Measurements from ENCODE around the gene RANBP3L.
A peak's percentile ranks its signal among the peaks of the same experiment; 100 is the strongest.

Gene RANBP3L

DNA sequence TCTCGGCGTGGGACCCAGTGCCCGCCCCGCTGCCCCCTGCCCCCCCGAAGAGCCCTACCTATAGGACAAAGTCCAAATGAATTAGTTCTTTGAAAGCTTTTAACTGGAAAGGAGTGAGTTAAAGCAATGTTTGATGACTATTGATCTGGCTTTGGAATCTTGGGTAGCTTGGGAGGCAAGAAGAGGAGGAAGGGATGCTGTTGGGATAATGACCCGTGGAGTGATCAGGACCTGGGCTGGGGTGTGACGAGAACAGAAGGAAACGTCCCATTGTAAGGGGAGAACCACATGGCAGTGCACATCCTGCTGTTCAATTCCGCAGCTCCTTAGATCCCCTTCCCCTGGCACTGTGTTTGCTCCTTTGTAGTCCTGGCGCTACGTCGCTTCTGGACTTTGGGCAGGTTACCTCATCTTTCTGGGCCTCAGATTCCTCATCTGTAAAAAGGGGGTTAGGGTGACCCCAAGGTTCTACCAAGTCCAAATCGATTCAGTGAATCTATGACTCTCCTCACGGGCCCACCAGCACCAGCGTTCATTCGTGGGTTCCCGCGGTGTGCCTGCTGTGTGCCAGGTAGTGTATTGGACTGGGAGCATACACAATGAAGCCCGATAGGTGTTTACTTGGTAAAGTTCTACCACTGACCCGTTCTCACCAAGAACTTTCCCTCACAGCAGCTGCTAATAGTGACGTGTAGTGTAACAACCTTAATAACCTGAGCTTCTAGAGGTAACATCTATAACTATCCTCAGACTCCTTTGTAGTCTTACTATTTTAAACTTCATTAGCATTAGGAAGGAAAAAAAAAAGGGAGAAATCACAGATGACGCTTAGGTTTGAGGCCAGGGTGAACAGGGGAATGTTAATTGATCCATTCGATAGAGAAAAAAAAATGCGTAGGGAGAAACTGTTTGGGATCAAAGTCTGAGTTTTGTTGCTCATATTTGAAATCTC, 58.9 kb downstream of the RANBP3L start:
- DNase-seq, result no peak

DNA sequence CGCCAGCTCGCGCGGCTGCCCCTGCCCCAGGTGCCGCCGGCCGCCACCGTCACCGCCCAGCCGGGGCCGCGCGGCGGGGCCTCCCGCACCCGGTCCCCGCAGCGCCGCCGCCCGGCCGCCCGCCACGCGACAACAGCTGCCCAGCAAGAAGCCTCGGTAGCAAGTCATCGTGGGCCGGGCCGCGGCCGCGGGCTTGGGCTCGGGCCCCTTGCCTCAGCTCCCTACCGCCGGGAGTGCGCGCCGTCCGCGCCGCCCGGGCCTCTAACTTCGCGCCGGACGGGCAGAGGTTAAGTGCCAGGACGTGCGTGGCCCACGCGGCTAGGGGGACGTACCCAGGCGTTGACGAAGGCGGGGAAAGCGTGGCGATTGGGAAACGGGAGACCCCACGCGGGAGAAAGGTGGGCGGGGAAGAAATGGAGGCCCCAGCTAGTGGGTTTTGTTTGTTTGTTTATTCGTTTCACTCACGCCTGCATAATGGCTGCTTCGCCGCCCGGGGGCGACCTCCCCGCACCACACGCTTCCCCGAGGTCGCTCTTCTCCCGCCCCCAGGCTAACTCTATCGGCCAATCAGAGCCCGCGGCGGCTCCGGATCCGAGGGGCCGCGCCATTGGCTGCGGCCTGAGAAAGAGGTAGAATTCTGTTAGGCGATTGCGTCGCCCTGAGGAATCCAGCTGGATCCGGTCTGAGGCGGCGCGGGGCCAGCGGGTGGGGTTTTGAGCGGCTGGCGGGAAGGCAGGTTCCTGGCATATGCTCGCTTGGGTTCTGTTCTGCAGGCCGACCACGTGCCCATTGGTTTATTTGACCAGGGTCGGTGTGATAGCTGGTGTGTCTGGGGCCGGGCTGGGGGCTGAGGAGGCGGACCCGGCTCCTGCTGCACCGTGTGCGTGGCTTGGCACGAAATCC, 59.8 kb downstream of the RANBP3L start, which contains the start of gene NADK2:
TSS of gene NADK2 (minus strand) at position 295 of the 903 bp plus-strand sequence. CDS start at position 168, 127 bp downstream.
- peak; percentile 97 for DNase-seq

DNA sequence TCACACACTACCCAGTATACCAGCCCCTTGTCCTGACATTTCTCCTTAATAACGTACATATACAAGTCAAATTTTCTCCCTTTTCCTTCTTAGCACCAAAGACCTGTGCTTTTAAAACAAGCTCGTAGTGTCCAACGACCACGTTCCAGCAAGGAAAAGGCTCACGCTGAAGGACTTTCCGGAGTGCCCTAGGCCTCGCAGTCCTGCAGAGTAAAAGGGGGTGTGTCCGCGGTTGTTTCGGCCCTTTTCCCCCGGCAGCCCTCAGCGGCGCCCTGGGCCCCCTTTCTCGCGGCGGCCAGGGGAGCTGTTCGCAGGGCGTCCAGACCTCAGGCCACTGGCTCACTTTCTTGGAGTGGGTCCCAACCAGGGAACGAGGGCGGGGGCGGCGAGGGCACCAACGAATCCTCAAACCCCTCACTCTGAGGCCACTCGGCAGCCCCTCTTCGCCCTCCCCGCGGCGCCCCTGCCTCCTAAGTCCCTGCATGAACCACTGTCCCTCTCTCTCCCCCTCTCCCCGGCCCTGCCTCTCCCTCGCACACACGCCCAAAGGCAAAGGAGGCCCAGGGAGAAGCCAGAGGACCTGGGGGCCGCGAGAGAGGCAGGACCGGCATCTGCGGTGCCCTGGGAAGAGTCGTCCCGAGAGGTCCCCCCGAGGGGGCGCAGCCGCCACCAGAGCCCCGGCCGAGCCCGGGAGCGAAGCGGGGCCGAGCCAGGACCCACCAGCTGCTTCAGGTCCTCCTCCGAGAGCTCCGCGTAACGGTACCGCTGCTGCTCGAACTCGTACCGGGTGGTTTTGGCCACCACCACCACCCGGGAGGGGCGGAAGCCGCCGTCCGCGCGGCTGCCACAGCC, 60.7 kb downstream of the RANBP3L start:
- DNase-seq, result peak; percentile 48

DNA sequence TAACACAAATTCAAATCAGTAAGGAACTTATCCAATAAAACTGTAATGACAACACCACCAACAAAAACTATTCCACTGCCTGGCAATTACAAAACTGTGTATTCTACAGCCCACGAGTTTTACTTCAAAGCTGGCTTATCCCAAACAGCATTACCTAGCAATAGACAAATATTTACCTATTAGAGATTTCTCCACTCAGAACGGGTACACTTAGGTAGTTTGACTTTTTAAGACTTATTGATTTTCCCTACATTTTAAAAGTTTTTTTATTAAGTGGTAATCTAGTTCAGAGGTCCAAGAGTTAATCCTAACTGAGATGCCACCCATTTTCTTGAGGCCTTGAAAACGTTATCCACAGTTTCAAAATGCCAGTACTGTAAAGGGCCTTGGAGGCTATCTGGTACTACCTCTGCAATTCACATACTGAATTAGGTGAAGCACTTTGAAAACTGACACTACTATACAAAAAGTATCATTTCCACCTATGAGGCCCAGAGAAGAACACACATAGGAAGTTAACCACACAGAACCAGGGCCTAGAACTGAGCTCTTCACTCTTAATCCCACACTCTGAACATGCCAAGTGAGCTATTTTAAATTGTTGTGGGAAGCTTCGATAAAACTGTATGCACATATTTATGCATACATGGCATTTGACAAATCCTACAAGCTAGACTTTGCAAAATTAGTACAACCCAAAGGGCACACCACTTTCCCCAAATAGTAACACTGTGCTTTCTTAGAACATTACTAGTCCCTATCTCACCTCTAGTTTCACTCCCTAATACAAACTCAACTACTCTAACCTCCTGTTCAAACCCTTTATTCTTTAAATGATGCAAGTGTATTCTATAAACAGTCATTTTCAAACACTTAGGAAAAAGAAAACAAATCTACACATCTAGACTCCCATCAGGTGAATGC, 62.1 kb downstream of the RANBP3L start:
- DNase-seq, result no peak

DNA sequence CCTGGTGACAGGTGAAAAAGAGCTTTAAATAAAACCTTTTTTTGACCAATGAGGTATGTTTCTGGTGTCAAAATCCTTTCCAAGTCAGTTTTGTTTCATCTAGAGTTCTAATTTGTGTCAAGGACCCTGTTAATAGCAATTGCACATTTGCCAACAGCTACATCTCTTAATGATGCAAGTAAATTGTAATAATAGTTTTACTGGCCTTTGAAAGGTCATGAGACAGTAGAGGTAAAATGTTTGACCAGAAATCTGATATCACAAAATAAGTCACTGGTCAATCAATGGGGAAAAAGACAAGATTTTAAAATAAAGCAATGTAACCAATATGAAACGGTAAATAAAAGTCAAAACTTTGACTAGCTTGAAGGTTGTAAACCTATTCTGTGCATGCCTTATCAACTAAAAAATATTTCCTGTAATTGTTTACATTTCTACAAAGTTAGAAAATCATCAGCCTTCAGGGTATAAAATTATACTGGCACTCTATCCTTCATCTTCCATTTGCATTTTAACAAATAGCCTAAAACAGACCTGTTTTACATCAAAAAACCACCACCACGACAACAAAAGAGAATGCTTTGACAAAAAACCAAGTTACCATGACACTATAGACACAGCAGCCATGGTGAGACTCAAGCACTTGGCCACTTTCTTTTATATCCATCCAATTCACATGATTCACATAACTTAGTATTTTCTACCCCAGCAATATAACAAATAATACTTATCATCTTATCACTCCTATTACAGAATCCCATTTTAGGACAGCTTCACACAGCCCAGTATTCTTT, 63.0 kb downstream of the RANBP3L start:
- DNase-seq, result no peak

DNA sequence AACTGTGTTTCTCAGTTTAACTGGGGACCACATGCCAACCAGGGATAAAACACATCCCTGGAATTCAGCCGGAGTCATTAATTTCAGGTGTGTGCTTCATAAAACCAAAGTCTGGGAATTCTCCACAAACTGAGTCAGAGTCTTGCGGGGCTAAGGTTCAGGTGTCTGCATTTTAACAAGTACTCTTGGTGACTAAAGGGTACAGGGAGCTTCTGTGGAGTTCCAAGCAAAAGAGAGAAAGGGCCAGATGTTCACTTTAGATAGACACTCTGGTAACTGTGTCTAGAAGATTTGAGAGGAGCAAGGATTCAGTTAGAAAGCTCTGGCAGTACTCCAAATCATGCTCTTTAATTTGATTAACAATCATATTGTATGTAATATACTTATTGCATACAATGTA, 64.0 kb downstream of the RANBP3L start:
- no peak for DNase-seq

DNA sequence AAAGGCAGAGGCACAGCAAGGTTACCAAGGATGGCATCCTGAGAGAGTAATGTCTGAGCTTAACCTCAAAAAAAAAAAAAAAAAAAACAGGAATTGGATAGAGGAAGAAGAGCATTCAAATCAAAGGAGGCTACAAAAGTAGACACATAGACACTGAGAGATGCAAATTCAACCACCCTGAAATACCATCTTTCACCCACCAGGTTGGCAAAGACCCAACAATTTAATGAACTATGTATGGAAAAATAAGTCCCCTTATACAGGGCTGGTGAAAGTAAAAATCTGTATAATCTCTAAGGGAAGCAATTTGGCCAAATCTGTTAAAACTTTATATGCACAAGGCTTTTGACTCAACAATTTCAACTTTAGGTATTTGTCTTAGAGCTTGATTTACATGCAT, 64.9 kb downstream of the RANBP3L start:
- no peak for DNase-seq

DNA sequence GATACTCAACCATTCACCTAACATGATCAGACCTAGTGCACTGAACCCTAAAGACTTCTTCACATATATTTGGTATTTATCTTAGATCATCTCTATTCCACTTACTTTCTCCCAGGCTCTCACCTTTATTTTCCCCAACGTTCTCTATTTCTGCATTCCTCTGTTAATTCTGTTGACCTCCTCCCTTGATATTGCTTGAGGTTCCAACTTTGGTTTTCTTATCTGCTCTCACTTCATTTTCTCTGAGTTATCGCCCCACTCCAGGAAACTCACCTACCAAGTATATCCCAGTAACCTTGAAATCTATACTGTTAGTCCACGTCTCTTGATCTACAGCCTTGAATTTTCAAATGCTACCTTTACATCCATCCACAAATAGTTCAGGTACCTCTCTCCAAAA, 69.2 kb downstream of the RANBP3L start:
- DNase-seq, result no peak

DNA sequence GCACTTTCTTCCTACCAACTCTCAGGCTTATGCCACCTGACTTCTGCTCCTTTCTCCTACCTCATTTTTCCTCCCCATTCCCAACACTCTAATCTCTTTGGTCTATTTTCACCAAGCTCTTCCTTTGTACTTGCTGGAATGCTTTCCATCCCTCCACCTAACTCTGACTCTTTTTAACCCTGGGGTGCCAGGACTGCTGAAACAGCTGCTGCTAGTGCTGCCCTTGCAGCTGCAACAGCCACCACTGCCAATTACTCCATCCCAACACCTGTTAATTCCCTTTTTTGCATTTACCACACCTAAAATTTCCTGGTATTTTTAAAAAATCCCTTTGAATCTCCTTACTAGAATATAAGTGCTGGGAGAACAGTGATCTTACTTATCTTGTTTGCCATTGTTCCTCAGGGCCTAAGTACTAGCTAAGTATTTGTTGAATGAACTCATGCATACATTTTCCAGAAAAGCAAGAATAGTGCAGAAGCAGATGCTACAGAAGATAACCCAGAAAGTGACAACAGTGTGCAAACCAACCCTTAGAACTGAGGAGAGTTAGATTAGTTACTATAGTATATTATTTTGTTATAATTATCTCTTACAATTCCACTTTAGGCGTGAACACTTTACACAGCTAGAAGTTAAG, 71.4 kb downstream of the RANBP3L start:
- no peak for DNase-seq

DNA sequence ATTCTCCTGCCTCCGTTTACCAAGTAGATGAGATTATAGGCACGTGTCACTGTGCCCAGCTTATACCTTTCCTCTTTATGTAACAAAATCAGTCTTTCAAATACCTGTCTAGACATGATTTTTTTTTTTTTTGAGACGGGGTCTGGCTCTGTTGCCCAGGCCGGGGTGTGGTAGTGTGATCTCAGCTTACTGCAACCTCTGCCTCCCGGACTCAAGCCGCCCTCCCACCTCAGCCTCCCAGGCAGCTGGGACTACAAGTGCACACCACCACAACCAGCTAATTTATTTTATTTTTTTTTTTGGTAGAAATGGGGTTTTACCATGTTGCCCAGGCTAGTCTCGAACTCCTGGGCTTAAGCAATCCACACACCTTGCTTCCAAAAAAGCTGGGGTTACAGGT, 73.2 kb downstream of the RANBP3L start:
- DNase-seq, result no peak

DNA sequence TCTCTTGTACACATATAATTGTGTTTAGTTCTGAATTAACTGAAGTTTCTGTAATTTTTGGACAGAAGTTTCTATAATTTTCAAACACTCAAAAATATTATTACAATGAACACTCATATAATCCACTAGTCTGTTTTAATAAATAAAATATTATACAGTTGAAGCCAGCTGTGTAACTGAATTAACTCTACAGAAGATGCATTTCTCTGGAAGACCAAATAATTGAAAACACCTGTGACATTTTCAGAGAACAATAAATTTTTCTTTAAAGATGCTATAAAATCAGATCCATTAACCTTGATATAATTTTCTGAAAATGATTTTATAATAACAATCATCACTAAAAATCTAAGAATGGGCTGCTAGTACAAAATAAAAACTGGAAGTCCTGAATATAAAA, 74.7 kb downstream of the RANBP3L start:
- no peak for DNase-seq

DNA sequence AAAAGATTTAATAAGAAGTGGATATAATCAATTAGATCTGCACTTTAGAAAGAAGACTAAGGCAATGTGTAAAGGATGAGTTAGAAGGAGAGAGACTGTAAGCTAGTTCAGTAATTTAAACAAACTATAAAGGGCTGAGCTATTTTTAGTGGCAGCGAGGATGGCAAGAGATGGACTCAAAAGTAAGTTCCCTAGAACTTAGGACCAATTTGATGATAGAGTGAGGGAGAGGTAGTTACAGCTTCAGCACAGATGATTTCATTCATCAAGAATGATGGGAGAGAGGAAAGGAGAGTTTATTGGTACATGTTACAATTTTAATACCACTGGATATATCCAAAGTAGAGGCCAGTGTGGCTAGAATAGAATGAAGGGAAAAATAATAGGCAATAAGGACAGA, 79.1 kb downstream of the RANBP3L start:
- DNase-seq, result no peak

DNA sequence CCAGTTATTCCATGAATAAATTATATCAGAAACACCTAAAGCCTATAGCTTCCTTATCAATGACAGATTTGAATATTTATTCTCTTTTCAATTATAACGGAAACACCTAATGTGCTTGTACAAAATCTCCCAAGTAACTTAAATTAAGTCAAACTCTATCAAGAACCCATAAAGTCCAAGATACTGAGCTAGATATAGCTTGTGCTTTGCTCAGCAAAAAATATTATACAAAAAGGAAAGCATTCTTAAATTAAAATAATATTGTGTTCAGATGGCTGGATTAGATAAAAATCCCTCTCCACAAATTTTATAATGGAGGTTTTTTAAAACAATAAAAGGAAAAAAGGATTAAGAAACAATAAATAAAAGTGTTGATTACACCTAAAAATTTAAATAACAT, 83.7 kb downstream of the RANBP3L start:
- no peak for DNase-seq

DNA sequence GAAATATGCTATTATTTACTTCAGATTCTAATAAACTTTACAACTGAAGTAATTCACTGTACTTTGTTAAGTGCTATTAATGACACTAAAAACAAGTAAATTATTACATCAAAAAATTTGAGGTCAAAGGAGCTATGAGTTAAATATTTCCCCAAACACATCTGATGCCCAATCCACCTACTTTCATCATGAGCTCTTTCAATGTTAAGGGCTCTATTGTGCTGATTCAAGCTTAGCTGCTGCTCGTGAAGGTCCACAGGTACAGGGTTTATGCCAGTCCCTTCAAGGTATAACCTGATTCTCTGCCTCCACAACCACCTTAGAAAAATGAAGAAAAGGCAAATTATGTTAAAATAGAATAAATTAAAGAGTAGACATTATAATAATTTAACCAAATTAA, 84.1 kb downstream of the RANBP3L start:
- DNase-seq, result no peak

DNA sequence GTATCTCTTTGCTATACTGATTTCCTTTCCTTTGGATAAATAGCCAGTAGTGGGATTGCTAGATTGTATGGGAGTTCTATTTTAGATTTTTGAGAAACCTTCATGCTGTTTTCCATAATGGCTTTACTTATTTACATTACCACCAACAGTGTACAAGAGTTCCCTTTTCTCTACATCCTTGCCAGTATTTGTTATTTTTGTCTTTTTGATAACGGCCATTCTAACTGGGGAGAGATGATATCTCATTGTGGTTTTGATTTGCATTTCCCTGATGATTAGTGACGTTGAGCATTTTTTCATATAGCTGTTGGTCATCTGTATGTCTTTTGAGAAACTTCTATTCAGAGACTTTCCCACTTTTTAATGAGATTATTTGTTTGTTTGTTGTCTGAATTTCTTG, 85.8 kb downstream of the RANBP3L start:
- no peak for DNase-seq

DNA sequence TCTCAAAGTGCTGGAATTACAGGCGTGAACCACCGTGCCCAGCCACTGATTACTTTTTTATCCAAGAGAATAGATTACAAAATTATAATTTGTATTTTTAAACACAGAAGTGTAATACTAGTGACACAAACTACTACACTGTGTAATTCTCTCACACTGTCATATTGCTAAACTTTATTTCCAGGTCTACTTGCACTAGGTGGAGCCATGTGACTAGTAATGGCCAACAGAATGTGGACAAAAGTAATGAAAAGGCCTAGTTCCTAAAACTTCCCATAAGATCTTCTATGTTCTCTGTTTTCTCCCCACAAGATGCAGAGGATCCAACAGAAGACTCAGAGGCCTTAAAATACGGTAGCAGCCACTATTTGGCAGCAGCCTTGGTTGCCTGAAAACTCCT, 87.3 kb downstream of the RANBP3L start:
- no peak for DNase-seq

DNA sequence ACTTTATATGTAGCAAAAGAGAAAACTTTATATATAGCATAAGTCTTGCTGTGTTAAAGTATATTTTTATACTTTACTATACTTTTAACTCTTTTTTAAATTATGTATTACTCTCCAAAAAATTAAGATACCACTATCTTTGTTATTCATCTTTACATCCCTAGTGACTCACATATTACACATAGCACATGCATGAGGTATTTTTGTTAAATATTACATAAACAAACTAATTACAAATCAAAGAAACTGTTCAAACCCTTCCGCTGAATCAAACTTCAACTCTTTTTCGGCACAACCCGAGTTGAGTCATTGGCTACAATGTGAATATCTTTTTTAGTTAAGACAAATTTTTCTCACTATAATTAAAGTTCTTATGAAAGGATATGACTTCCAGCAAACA, 92.0 kb downstream of the RANBP3L start:
- no peak for DNase-seq

DNA sequence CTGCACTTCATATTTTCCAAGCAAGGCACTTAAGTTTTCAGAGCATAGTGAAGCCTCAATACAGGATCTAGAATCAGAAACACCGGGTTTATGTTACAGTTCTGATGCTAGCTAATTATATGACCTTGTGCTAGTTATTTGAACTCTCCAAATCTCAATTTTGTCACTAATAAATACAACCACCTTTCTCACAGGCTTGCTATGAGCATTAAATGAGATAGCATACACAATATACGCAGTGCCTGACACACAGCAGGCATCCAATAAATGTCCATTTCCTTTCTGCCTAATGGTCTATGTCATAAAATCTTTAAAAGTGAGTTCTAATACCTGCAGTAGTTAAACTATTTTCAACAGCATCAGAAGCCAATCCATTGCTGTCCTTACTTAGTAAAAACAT, 92.9 kb downstream of the RANBP3L start:
- DNase-seq, result no peak

DNA sequence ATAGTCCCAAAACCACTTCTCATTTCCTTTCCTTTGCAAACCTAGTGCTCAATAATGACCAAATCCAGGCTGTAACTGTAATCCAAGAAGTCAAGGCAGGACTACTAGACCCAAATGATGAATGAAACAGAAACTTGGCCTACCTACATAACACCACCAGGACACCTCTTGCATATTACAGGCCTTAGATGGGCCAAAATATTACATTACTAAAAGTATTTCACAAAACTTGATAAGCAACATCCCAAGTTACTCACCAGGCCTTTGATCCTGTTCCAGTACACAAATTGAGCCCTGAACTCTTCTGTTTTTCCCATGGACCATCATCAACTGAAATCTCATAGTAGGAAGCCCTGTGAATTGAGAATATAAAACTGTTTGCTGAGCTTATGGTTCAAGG, 94.8 kb downstream of the RANBP3L start:
- no peak for DNase-seq

DNA sequence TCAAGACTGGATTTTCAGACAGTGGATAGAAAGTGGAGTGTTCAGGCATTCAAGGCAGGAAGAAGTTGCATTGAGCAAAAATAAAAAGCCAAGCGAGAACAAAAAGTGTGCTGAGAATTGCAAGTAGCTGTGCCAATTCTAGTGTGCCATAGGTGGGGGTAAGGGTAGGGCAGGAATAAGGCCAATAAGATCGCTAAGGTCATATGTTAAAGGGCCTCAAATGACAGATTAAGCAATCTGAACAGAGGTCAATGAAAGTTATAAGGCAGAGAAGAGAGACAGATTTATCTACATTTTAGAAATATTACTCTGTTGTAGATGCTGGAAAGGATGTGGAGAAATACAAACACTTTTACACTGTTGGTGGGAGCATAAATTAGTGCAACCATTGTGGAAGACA, 96.4 kb downstream of the RANBP3L start:
- no peak for DNase-seq
